Measurements from ENCODE around the gene CLCN5.

The CLCN5 gene

GRCh38 chrX:50097071-50097470, 174.7 kb downstream of the CLCN5 start:
- no peak for DNase-seq

- DNase-seq: no peak
These were observed 175.8 kb downstream of the CLCN5 start for GRCh38 chrX:50098241-50098640.

- no peak for DNase-seq
These were observed 176.4 kb downstream of the CLCN5 start for GRCh38 chrX:50098749-50099148.

- DNase-seq: no peak
These were observed 176.9 kb downstream of the CLCN5 start for GRCh38 chrX:50099331-50099730.

GRCh38 chrX:50100188-50100587, 177.8 kb downstream of the CLCN5 start:
- DNase-seq: no peak

- no peak for DNase-seq
These were observed 180.8 kb downstream of the CLCN5 start for GRCh38 chrX:50103176-50103575.

- no peak for DNase-seq
These were observed 181.6 kb downstream of the CLCN5 start for GRCh38 chrX:50103866-50104566.

GRCh38 chrX:50106051-50106675, 183.8 kb downstream of the CLCN5 start:
- DNase-seq: no peak

GRCh38 chrX:50107470-50107869, 185.1 kb downstream of the CLCN5 start:
- DNase-seq: no peak

- DNase-seq: no peak
These were observed 185.9 kb downstream of the CLCN5 start for GRCh38 chrX:50108264-50108663.

- no peak for DNase-seq
These were observed 189.3 kb downstream of the CLCN5 start for GRCh38 chrX:50111742-50112141.

GRCh38 chrX:50114113-50114512, 191.7 kb downstream of the CLCN5 start:
- no peak for DNase-seq

- DNase-seq: no peak
These were observed 193.6 kb downstream of the CLCN5 start for GRCh38 chrX:50115973-50116372.

GRCh38 chrX:50117476-50117875, 195.1 kb downstream of the CLCN5 start:
- DNase-seq: no peak

- no peak for DNase-seq
These were observed 203.1 kb downstream of the CLCN5 start for GRCh38 chrX:50125480-50125879.

- no peak for DNase-seq
These were observed 225.6 kb downstream of the CLCN5 start for GRCh38 chrX:50147972-50148371.
